A549 (cell line): Measurements from ENCODE around the gene ATP5PD. TPM values are rescaled to one million over a fixed set of nuclear protein-coding genes. Genes with fewer than 3 reads are reported as not detected.
"Not testable (repeated sequence)": the region's sequence is repeated elsewhere in the genome, so short reads cannot be mapped to it uniquely, and the experiment has no call there.

ENCODE experiments used
- ATAC-seq, 2 experiments: fragments of 200-7000 bp in 1 of 2; fragments of >200 bp in 1 of 2; cut with Nextera tagmentation in 1 of 2; cut with Tn5 transposase in 1 of 2; 3 replicates each; pipeline versions ENCODE4 v1.8.0 to v1.9.1; 2018 to 2020; ENCODE audit warnings: mild to moderate bottlenecking in 1 of 2, moderate library complexity in 1 of 2
- CTCF ChIA-PET: fragments of 300-600 bp; sonication (Branson Sonifier 250); formaldehyde crosslinking; extraction: SDS; loops from one replicate; lab custom pipeline; 2021; ENCODE audit warnings: antibody characterized with exemption, inconsistent platforms; lab: Yijun Ruan, JAX
- POLR2A ChIA-PET: fragments of 350-600 bp; formaldehyde crosslinking; extraction: SDS; loops from one replicate; lab custom pipeline; 2021; ENCODE audit warnings: antibody characterized with exemption, inconsistent platforms; lab: Yijun Ruan, JAX
- DNase-seq, 2 experiments: peaks; one replicate each; pipeline versions ENCODE4 v3.0.0 to v3.0.0-alpha.2; 2011 to 2016; ENCODE audit warnings: low read depth in 1 of 2, low spot score in 1 of 2
- FAIRE-seq: peaks from 2 replicates; lab custom pipeline; 2011; peaks lifted over from hg19 to GRCh38; lab: Jason Lieb, UNC
- H3K27ac ChIP-seq, 2 experiments: fragments of >200 bp; sonication (Bioruptor Twin); formaldehyde crosslinking; 3 replicates each; pipeline ENCODE4 v1.5.1; 2016 to 2017
- H3K4me1 ChIP-seq: fragments of >200 bp; sonication (Bioruptor Twin); formaldehyde crosslinking; 3 replicates; pipeline ENCODE4 v1.6.1; 2016
- H3K4me2 ChIP-seq: fragments of >200 bp; sonication (Bioruptor Twin); formaldehyde crosslinking; 3 replicates; pipeline ENCODE4 v1.6.1; 2016
- H3K4me3 ChIP-seq: fragments of >200 bp; sonication (Bioruptor Twin); formaldehyde crosslinking; 3 replicates; pipeline ENCODE4 v1.5.1; 2016
- H3K9me3 ChIP-seq: fragments of >200 bp; sonication (Bioruptor Twin); formaldehyde crosslinking; 3 replicates; pipeline ENCODE4 v1.6.1; 2016
- BCL3 ChIP-seq: fragments of >200 bp; sonication (Bioruptor Twin); formaldehyde crosslinking; IDR thresholded peaks from 3 replicates; pipeline ENCODE4 v1.6.1; 2016
- CHD4 ChIP-seq: fragments of 200-600 bp; sonication (generic); IDR thresholded peaks from 2 replicates; pipeline ENCODE4 v1.6.1; 2016; ENCODE audit warnings: antibody characterized with exemption, mild to moderate bottlenecking, borderline replicate concordance
- CTCF ChIP-seq: fragments of >200 bp; sonication (Bioruptor Twin); formaldehyde crosslinking; IDR thresholded peaks from 3 replicates; pipeline ENCODE4 v1.5.1; 2016
- EHF ChIP-seq: fragments of 250-450 bp; sonication (Bioruptor Pico); IDR thresholded peaks from 2 replicates; pipeline ENCODE4 v1.5.0; 2020; ENCODE audit warnings: mild to moderate bottlenecking
- EHMT2 ChIP-seq: fragments of 200-600 bp; sonication (generic); IDR thresholded peaks from 2 replicates; pipeline ENCODE4 v1.6.1; 2016; ENCODE audit warnings: antibody characterized with exemption, low read depth, mild to moderate bottlenecking, moderate library complexity
- GATA3 ChIP-seq: IDR thresholded peaks from 2 replicates; pipeline ENCODE4 v1.6.1; 2012; ENCODE audit warnings: borderline replicate concordance
- HDAC2 ChIP-seq: fragments of 200-600 bp; sonication (generic); IDR thresholded peaks from 2 replicates; pipeline ENCODE4 v1.6.1; 2016
- HES2 ChIP-seq: fragments of >200 bp; sonication (Bioruptor Twin); formaldehyde crosslinking; IDR thresholded peaks from 2 replicates; pipeline ENCODE4 v1.6.1; 2016
- HEYL ChIP-seq: fragments of 250-450 bp; sonication (Bioruptor Pico); IDR thresholded peaks from 2 replicates; pipeline ENCODE4 v1.8.0; 2021; ENCODE audit warnings: mild to moderate bottlenecking, moderate library complexity
- HOXA7 ChIP-seq: fragments of 250-450 bp; sonication (Bioruptor Pico); IDR thresholded peaks from 2 replicates; pipeline ENCODE4 v1.5.0; 2020; ENCODE audit warnings: mild to moderate bottlenecking, moderate library complexity
- HOXB5 ChIP-seq: fragments of 250-450 bp; sonication (Bioruptor Pico); IDR thresholded peaks from 2 replicates; pipeline ENCODE4 v1.5.0; 2020; ENCODE audit warnings: mild to moderate bottlenecking, moderate library complexity
- JUN ChIP-seq, 2 experiments: fragments of >200 bp; sonication (Bioruptor Twin); formaldehyde crosslinking; IDR thresholded peaks; 2 replicates in 1 of 2; 3 replicates in 1 of 2; pipeline ENCODE4 v1.6.1; 2016 to 2017
- MAFK ChIP-seq: fragments of 450-650 bp; IDR thresholded peaks from 2 replicates; pipeline ENCODE4 v1.6.1; 2014; ENCODE audit not compliant: partially characterized antibody
- NR3C1 ChIP-seq: fragments of >200 bp; sonication (Bioruptor Twin); formaldehyde crosslinking; IDR thresholded peaks from 3 replicates; pipeline ENCODE4 v1.6.1; 2017
- POLR2A ChIP-seq: IDR thresholded peaks from 2 replicates; pipeline ENCODE4 v1.6.1; 2012; ENCODE audit warnings: mild to moderate bottlenecking, low read length
- RAD21 ChIP-seq, 2 experiments: fragments of >200 bp in 1 of 2; sonication (Bioruptor Twin) in 1 of 2; formaldehyde crosslinking in 1 of 2; IDR thresholded peaks in 1 of 2; conservative IDR thresholded peaks in 1 of 2; 2 replicates in 1 of 2; 3 replicates in 1 of 2; pipeline ENCODE4 v1.6.1; 2012 to 2018; ENCODE audit warnings: inconsistent platforms in 1 of 2
- RFX5 ChIP-seq: fragments of 450-650 bp; IDR thresholded peaks from 2 replicates; pipeline ENCODE4 v1.7.1; 2014; ENCODE audit warnings: antibody characterized with exemption, mild to moderate bottlenecking, moderate library complexity
- RNF2 ChIP-seq: fragments of 200-600 bp; sonication (generic); IDR thresholded peaks from 2 replicates; pipeline ENCODE4 v1.6.1; 2016; ENCODE audit warnings: low read depth, mild to moderate bottlenecking, antibody characterized with exemption, moderate library complexity, borderline replicate concordance
- SMC3 ChIP-seq: fragments of >200 bp; sonication (Bioruptor Twin); formaldehyde crosslinking; IDR thresholded peaks from 3 replicates; pipeline ENCODE4 v1.6.1; 2018; ENCODE audit warnings: inconsistent platforms
- SREBF2 ChIP-seq: fragments of 450-650 bp; IDR thresholded peaks from 2 replicates; pipeline ENCODE4 v1.6.1; 2014; ENCODE audit warnings: mild to moderate bottlenecking, moderate library complexity
- USF2 ChIP-seq: fragments of 450-650 bp; IDR thresholded peaks from 2 replicates; pipeline ENCODE4 v1.6.1; 2014; ENCODE audit warnings: antibody characterized with exemption
- ZNF302 ChIP-seq: fragments of 250-450 bp; sonication (Bioruptor Pico); IDR thresholded peaks from 2 replicates; pipeline ENCODE4 v1.9.0; 2021; ENCODE audit warnings: inconsistent platforms, mild to moderate bottlenecking, moderate library complexity
- ZSCAN20 ChIP-seq: fragments of 250-450 bp; sonication (Bioruptor Pico); IDR thresholded peaks from 2 replicates; pipeline ENCODE4 v1.8.0; 2022; ENCODE audit warnings: mild to moderate bottlenecking, moderate library complexity
- WGBS: methylation state at CpG from one replicate; pipeline ENCODE4 v1.1.6; 2017; ENCODE audit errors: missing lambda C conversion rate; 5-methylcytosine and 5-hydroxymethylcytosine counted together
- polyA plus RNA-seq, 4 experiments: library from polyadenylated mRNA; depleted of rRNA in 3 of 4; stranded (reverse); fragments of >200 nt; fragmentation: RNase III in 1 of 4; extraction: RNeasy Plus Mini Kit Qiagen cat#74134 plus additional on column Dnase treatment in 1 of 4; gene quantifications; 2 replicates in 3 of 4; 3 replicates in 1 of 4; pipeline ENCODE4 v1.2.3, GENCODE V29; 2011 to 2017

The ATP5PD gene
- polyA plus RNA-seq, 2 of the 4 experiments (the other 2 are of a cell fraction), result 333 to 463 TPM

GRCh38 chr17:75075597-75076336 lies 29.0 kb upstream of the ATP5PD start:
- ChIA-PET POLR2A (interaction anchor here (1.2 to 4.8 kb wide), 3 partner anchors 12 to 49 kb away, joined by 3 to 21 read pairs (median 4); partner anchors contain the start of gene SLC16A5), CTCF (interaction anchor here (0.6 to 81.8 kb wide), 8 partner anchors 8 to 284 kb away, joined by 3 to 3429 read pairs (median 4); partner anchors contain the start of genes ARMC7, NT5C and SLC16A5)
- Histone ChIP-seq H3K4me1 (peaks cover 33% of the 10 kb centered on the region), H3K4me2 (no peak overlapping the region), H3K4me3 (no peak overlapping the region), H3K27ac (peak overlapping the region; percentile 22 to 58; a peak in 4 of 6 replicates), H3K9me3 (no peaks in the 10 kb centered on the region)
- no peak for DNase-seq
- peak; percentile 11 to 30; a peak in 3 of 6 replicates for ATAC-seq
- FAIRE-seq, result no peak
- TF ChIP-seq EHMT2, result no peak
- no peak for TF ChIP-seq RNF2
- no peak for TF ChIP-seq JUN (IDR thresholded peaks at IDR 0.05)
- no peak for TF ChIP-seq HOXB5 (CRISPR knock-in tag)
- 62% methylated on average over 4 of the region's 4 CpGs for WGBS

GRCh38 chr17:75074532-75074931 lies 27.8 kb upstream of the ATP5PD start:
- POLR2A ChIA-PET, result interaction anchor here (0.9 to 4.8 kb wide), 3 partner anchors 13 to 57 kb away, joined by 3 to 21 read pairs (median 4); partner anchors contain the start of genes ARMC7, NT5C and SLC16A5
- TF ChIP-seq RAD21 (conservative IDR thresholded peaks at IDR 0.05 in 1 of 2, IDR thresholded peaks at IDR 0.05 in 1 of 2) (no peak), HOXA7 (no peak)
- TF ChIP-seq, all 56 proteins: peak for 0
- ATAC-seq, result no peak
- Histone ChIP-seq H3K27ac (peak overlapping the region in 1 of 2 experiments; percentile 30; a peak in 1 of 6 replicates), H3K4me1 (peaks cover 32% of the 10 kb centered on the region), H3K9me3 (no peaks in the 10 kb centered on the region), H3K4me3 (no peak overlapping the region), H3K4me2 (no peak overlapping the region)
- WGBS, result 91% methylated on average over 14 of the region's 14 CpGs
- CTCF ChIA-PET, result interaction anchor here (0.8 to 81.8 kb wide), 6 partner anchors 12 to 127 kb away, joined by 3 to 3429 read pairs (median 64); partner anchors contain the start of genes ARMC7, NT5C and SLC16A5
- no peak for DNase-seq
- no peak for FAIRE-seq

- FAIRE-seq, result no peak
- TF ChIP-seq BCL3, result no peak
- no peak for TF ChIP-seq SREBF2
- no peak for TF ChIP-seq ZSCAN20 (CRISPR knock-in tag)
- TF ChIP-seq RNF2, result no peak
- no peak for TF ChIP-seq GATA3
- TF ChIP-seq HES2, result no peak
- TF ChIP-seq NR3C1, result no peak
- no peak for TF ChIP-seq SMC3
- TF ChIP-seq MAFK, result no peak
- no peak for TF ChIP-seq USF2
- TF ChIP-seq HDAC2, result no peak
- no peak for TF ChIP-seq RFX5
- TF ChIP-seq POLR2A, result no peak
- TF ChIP-seq CHD4, result no peak
- TF ChIP-seq HEYL (CRISPR knock-in tag), result no peak
- TF ChIP-seq EHF, result no peak
- TF ChIP-seq ZNF302 (CRISPR knock-in tag), result no peak
- TF ChIP-seq CTCF, result no peak
- peaks cover 23% of the 10 kb centered on the region for H3K4me1 ChIP-seq
- POLR2A ChIA-PET, result interaction anchor here (0.9 to 4.8 kb wide), 5 partner anchors 14 to 58 kb away, joined by 3 to 21 read pairs (median 4); partner anchors contain the start of genes ARMC7, ATP5PD, KCTD2 and NT5C
- peak overlapping the region in 1 of 2 experiments; percentile 30; a peak in 2 of 6 replicates for H3K27ac ChIP-seq
- WGBS, result 81% methylated on average over 5 of the region's 5 CpGs
- no peak overlapping the region for H3K4me2 ChIP-seq
- H3K4me3 ChIP-seq, result no peak overlapping the region
- DNase-seq, result no peak
- no peaks in the 10 kb centered on the region for H3K9me3 ChIP-seq
- CTCF ChIA-PET, result interaction anchor here (0.6 to 81.8 kb wide), 9 partner anchors 13 to 128 kb away, joined by 3 to 3429 read pairs (median 4); partner anchors contain the start of genes ARMC7, NT5C and SLC16A5
- ATAC-seq, result no peak; a peak in 1 of 6 replicates
Measured at GRCh38 chr17:75073618-75074047, 26.9 kb upstream of the ATP5PD start.

- peaks cover 15% of the 10 kb centered on the region for H3K4me1 ChIP-seq
- POLR2A ChIA-PET, result interaction anchor here (1.0 to 4.8 kb wide), 2 partner anchors 13 to 15 kb away, joined by 3 to 21 read pairs; partner anchors contain the start of gene SLC16A5
- ATAC-seq, H3K27ac ChIP-seq, FAIRE-seq, H3K4me3 ChIP-seq, H3K4me2 ChIP-seq, DNase-seq, H3K9me3 ChIP-seq: not testable (repeated sequence)
- CTCF ChIA-PET, result interaction anchor here (0.6 to 81.8 kb wide), 6 partner anchors 14 to 128 kb away, joined by 3 to 3429 read pairs (median 64); partner anchors contain the start of genes ARMC7, NT5C and SLC16A5
- WGBS, result 97% methylated on average over 5 of the region's 5 CpGs
Measured at GRCh38 chr17:75072909-75073308, 26.1 kb upstream of the ATP5PD start.
